CD14-positive monocyte (primary cell): ENCODE data around the gene CMTM2. TPM values are rescaled to one million over a fixed set of nuclear protein-coding genes. Genes with fewer than 3 reads are reported as not detected.

Experiments
- DNase-seq, 3 donors: peaks; one replicate each; pipeline ENCODE4 v3.0.0-alpha.2; 2011 to 2022
- H2AFZ ChIP-seq: 2 replicates; pipeline ENCODE4 v1.6.0; 2012; ENCODE audit warnings: mild to moderate bottlenecking, low read depth, low read length, inconsistent platforms; ENCODE audit not compliant: insufficient read depth, poor library complexity, severe bottlenecking
- H3K27ac ChIP-seq, 2 donors: 1 replicate in 1 of 2; 2 replicates in 1 of 2; pipeline ENCODE4 v1.5.1; 2012 to 2013; ENCODE audit warnings: low read length in 2 of 2, control low read depth in 1 of 2, inconsistent platforms in 1 of 2, low read depth in 1 of 2, mild to moderate bottlenecking in 1 of 2
- H3K27me3 ChIP-seq, 2 donors: one replicate each; pipeline versions ENCODE4 v1.6.0 to v1.6.1; 2011 to 2013; ENCODE audit warnings: low read length in 2 of 2; ENCODE audit not compliant: control insufficient read depth in 2 of 2, insufficient read depth in 2 of 2
- H3K36me3 ChIP-seq, 2 donors: replicated peaks in 1 of 2; 1 replicate in 1 of 2; 2 replicates in 1 of 2; pipeline versions ENCODE4 v1.5.1 to v1.6.1; 2012 to 2013; ENCODE audit warnings: low read length in 2 of 2, control low read depth in 1 of 2, inconsistent platforms in 1 of 2, mild to moderate bottlenecking in 1 of 2; ENCODE audit not compliant: insufficient read depth in 2 of 2, control insufficient read depth in 1 of 2
- H3K4me1 ChIP-seq, 2 donors: 1 replicate in 1 of 2; 2 replicates in 1 of 2; pipeline versions ENCODE4 v1.5.1 to v1.6.1; 2012 to 2013; ENCODE audit warnings: low read length in 2 of 2, control low read depth in 1 of 2, inconsistent platforms in 1 of 2, mild to moderate bottlenecking in 1 of 2, moderate library complexity in 1 of 2; ENCODE audit not compliant: insufficient read depth in 2 of 2, control insufficient read depth in 1 of 2
- H3K4me2 ChIP-seq: replicated peaks from 2 replicates; pipeline ENCODE3; 2012; ENCODE audit warnings: low read length, moderate library complexity, mild to moderate bottlenecking; ENCODE audit not compliant: poor library complexity, severe bottlenecking; ENCODE audit errors: extremely low read depth
- H3K4me3 ChIP-seq, 3 experiments: fragments of 200-600 bp in 1 of 3; sonication (generic) in 1 of 3; replicated peaks in 1 of 3; 1 replicate in 2 of 3; 2 replicates in 1 of 3; pipeline ENCODE4 v1.5.1; 2011 to 2013; ENCODE audit warnings: low read length in 3 of 3, mild to moderate bottlenecking in 3 of 3, control low read depth in 2 of 3, low read depth in 2 of 3, inconsistent platforms in 1 of 3, moderate library complexity in 1 of 3
- H3K79me2 ChIP-seq: 2 replicates; pipeline ENCODE4 v1.6.0; 2012; ENCODE audit warnings: mild to moderate bottlenecking, control low read depth, inconsistent platforms, low read length, moderate library complexity; ENCODE audit not compliant: insufficient read depth
- H3K9ac ChIP-seq: 2 replicates; pipeline ENCODE4 v1.6.0; 2017; ENCODE audit warnings: low read length, mild to moderate bottlenecking; ENCODE audit not compliant: insufficient read depth, poor library complexity, severe bottlenecking
- H3K9me3 ChIP-seq, 2 donors: replicated peaks in 1 of 2; 1 replicate in 1 of 2; 2 replicates in 1 of 2; pipeline versions ENCODE4 v1.5.1 to v1.6.1; 2012 to 2013; ENCODE audit warnings: low read length in 2 of 2, control low read depth in 1 of 2; ENCODE audit not compliant: control insufficient read depth in 1 of 2, insufficient read depth in 1 of 2
- H4K20me1 ChIP-seq: 2 replicates; pipeline ENCODE4 v1.6.0; 2012; ENCODE audit warnings: mild to moderate bottlenecking, low read length, control low read depth, moderate library complexity; ENCODE audit not compliant: insufficient read depth
- H3K27ac Mint-ChIP-seq, 7 donors: one replicate each; pipeline ENCODE4 v1.8.0; 2020; ENCODE audit warnings: mild to moderate bottlenecking in 7 of 7, mixed read lengths in 7 of 7, moderate library complexity in 6 of 7, inconsistent platforms in 2 of 7
- H3K27me3 Mint-ChIP-seq, 3 donors: one replicate each; pipeline ENCODE4 v1.8.0; 2021 to 2022; ENCODE audit warnings: low read depth in 3 of 3, mild to moderate bottlenecking in 3 of 3, mixed read lengths in 3 of 3, moderate library complexity in 3 of 3, inconsistent platforms in 1 of 3
- H3K36me3 Mint-ChIP-seq, 2 donors: one replicate each; pipeline ENCODE4 v1.8.0; 2020; ENCODE audit warnings: mixed read lengths in 2 of 2, inconsistent platforms in 1 of 2, mild to moderate bottlenecking in 1 of 2
- H3K4me1 Mint-ChIP-seq: one replicate; pipeline ENCODE4 v1.8.0; 2020; ENCODE audit warnings: mild to moderate bottlenecking, mixed read lengths
- H3K4me3 Mint-ChIP-seq, 2 donors: one replicate each; pipeline ENCODE4 v1.8.0; 2020; ENCODE audit warnings: mild to moderate bottlenecking in 2 of 2, mixed read lengths in 2 of 2, moderate library complexity in 1 of 2
- H3K9me3 Mint-ChIP-seq, 7 donors: one replicate each; pipeline ENCODE4 v1.8.0; 2020 to 2022; ENCODE audit warnings: mixed read lengths in 7 of 7, mild to moderate bottlenecking in 6 of 7, moderate library complexity in 6 of 7, inconsistent platforms in 2 of 7
- CTCF ChIP-seq: fragments of 200-600 bp; IDR thresholded peaks from one replicate; pipeline ENCODE4 v1.8.0; 2022; ENCODE audit warnings: antibody characterized with exemption, mild to moderate bottlenecking
- WGBS: methylation state at CpG from one replicate; pipeline ENCODE4 v1.1.5; 2013; ENCODE audit warnings: missing lambda C conversion rate; ENCODE audit not compliant: insufficient coverage; 5-methylcytosine and 5-hydroxymethylcytosine counted together
- intact Hi-C, 2 donors: fragments of 100-400 bp; cut with micrococcal nuclease; formaldehyde crosslinking; loops; one replicate each; pipeline versions ENCODE4 v1.15.0 to v1.15.1; 2023
- polyA plus RNA-seq, 3 donors: library from polyadenylated mRNA; depleted of rRNA in 1 of 3; unstranded in 2 of 3; stranded (reverse) in 1 of 3; fragments of 300-500 nt in 2 of 3; fragments of >200 nt in 1 of 3; fragmentation: Illumina TruSeq in 2 of 3; gene quantifications; 1 replicate in 2 of 3; 2 replicates in 1 of 3; pipeline ENCODE4 v1.2.3, GENCODE V29; 2012 to 2021

Gene CMTM2
- polyA plus RNA-seq, 3 donors = 11.0 to 41.6 (median 39.1) TPM

DNA sequence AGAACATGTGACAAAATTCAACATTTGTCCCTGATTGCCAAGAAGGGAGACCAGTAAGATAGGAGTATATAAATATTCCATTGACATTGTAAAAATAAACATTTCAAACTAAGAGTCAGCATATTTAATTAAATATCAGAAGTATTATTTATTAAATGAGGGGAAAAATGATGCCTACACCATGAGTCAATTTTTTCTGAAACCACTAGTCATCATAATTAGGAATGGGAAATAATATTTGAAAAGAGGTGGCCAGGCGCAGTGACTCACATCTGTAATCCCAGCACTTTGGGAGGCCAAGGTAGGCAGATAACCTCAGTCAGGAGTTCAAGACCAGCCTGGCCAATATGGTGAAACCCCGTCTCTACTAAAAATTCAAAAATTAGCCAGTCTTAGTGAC lies 10.9 kb upstream of the CMTM2 start:
- Histone ChIP-seq H2AFZ (no peak overlapping the region), H3K9me3 (no peaks in the 10 kb centered on the region), H3K4me1 (peaks cover 7 to 17% of the 10 kb centered on the region in 2 donors), H3K27ac (no peak overlapping the region), H3K27me3 (no peaks in the 10 kb centered on the region), H3K4me2 (no peak overlapping the region), H3K36me3 (peaks cover 39 to 47% of the 10 kb centered on the region in 2 donors), H4K20me1 (peaks cover 47% of the 10 kb centered on the region), H3K9ac (no peak overlapping the region), H3K4me3 (no peak overlapping the region), H3K79me2 (peaks cover 28% of the 10 kb centered on the region)
- peaks cover 54 to 69% of the 10 kb centered on the region in 2 donors for H3K36me3 Mint-ChIP-seq
- 100% methylated on average over 1 of the region's 2 CpGs for WGBS
- peaks cover 18% of the 10 kb centered on the region for H3K4me1 Mint-ChIP-seq
- intact Hi-C loops = loop anchor here in 1 of 2 donors (5.0 kb wide), 1 partner anchor 34 kb away; the partner anchor contains the start of gene CMTM3
- no peak overlapping the region for H3K4me3 Mint-ChIP-seq
- no peaks in the 10 kb centered on the region for H3K27me3 Mint-ChIP-seq
- H3K27ac Mint-ChIP-seq = no peak overlapping the region
- no peak for TF ChIP-seq CTCF
- peaks cover 0 to 4% (median 0%) of the 10 kb centered on the region in 7 donors for H3K9me3 Mint-ChIP-seq
- no peak for DNase-seq

- Histone ChIP-seq H3K9ac (no peak overlapping the region), H2AFZ (no peak overlapping the region), H3K4me2 (no peak overlapping the region), H3K9me3 (no peaks in the 10 kb centered on the region), H3K4me1 (peaks cover 7 to 17% of the 10 kb centered on the region in 2 donors), H3K36me3 (peaks cover 31 to 40% of the 10 kb centered on the region in 2 donors), H4K20me1 (peaks cover 39% of the 10 kb centered on the region), H3K27ac (no peak overlapping the region), H3K27me3 (no peaks in the 10 kb centered on the region), H3K79me2 (peaks cover 21% of the 10 kb centered on the region), H3K4me3 (no peak overlapping the region)
- no CpG with 5 or more reads among the region's 1 CpG for WGBS
- no peaks in the 10 kb centered on the region for H3K27me3 Mint-ChIP-seq
- H3K27ac Mint-ChIP-seq = peak overlapping the region in 2 of 7 donors; percentile 0 to 27
- no peak overlapping the region for H3K4me3 Mint-ChIP-seq
- H3K36me3 Mint-ChIP-seq = peaks cover 47 to 61% of the 10 kb centered on the region in 2 donors
- peaks cover 18% of the 10 kb centered on the region for H3K4me1 Mint-ChIP-seq
- H3K9me3 Mint-ChIP-seq = peaks cover 0 to 4% (median 0%) of the 10 kb centered on the region in 7 donors
- intact Hi-C loops = loop anchor here in 1 of 2 donors (5.0 kb wide), 1 partner anchor 33 kb away; the partner anchor contains the start of gene CMTM3
- no peak for TF ChIP-seq CTCF
- no peak for DNase-seq
Observed at GRCh38 chr16:66569131-66569530, 10.1 kb upstream of the CMTM2 start.
